ENCODE measurements around the gene TUBB3.
"Not testable (repeated sequence)": the region's sequence is repeated elsewhere in the genome, so short reads cannot be mapped to it uniquely, and the experiment has no call there.

Gene TUBB3

GRCh38 chr16:89922884-89923639 lies at the start of gene TUBB3:
Gene TUBB3, plus strand, starts transcription at chr16:89923342. Its CDS starts 60 bp downstream, at chr16:89923402.
- DNase-seq (ENCODE audit: low spot score): peak; percentile 72
- FAIRE-seq: no peak

- DNase-seq (ENCODE audit: low spot score): peak; percentile 82
- no peak for FAIRE-seq
Observed at GRCh38 chr16:89873972-89874689, 49.0 kb upstream of the TUBB3 start.

GRCh38 chr16:89879123-89879522 lies 44.0 kb upstream of the TUBB3 start:
- DNase-seq (ENCODE audit: low spot score); FAIRE-seq: not testable (repeated sequence)

- DNase-seq (ENCODE audit: low spot score): no peak
- FAIRE-seq: no peak
Observed at GRCh38 chr16:89880477-89881367, 42.4 kb upstream of the TUBB3 start.

GRCh38 chr16:89881368-89881730 lies 41.8 kb upstream of the TUBB3 start:
- DNase-seq (ENCODE audit: low spot score) (no peak), FAIRE-seq (no peak)

- DNase-seq (ENCODE audit: low spot score): no peak
- no peak for FAIRE-seq
Observed at GRCh38 chr16:89883346-89884040, 39.6 kb upstream of the TUBB3 start.

GRCh38 chr16:89884041-89884421 lies 39.1 kb upstream of the TUBB3 start:
- DNase-seq (ENCODE audit: low spot score) (no peak), FAIRE-seq (no peak)

- FAIRE-seq: no peak
- DNase-seq (ENCODE audit: low spot score): no peak
Observed at GRCh38 chr16:89887243-89887642, 35.9 kb upstream of the TUBB3 start.

- DNase-seq (ENCODE audit: low spot score): no peak
- no peak for FAIRE-seq
Observed at GRCh38 chr16:89890200-89890599, 32.9 kb upstream of the TUBB3 start.

GRCh38 chr16:89890886-89891657 lies 32.1 kb upstream of the TUBB3 start:
- DNase-seq (ENCODE audit: low spot score): no peak
- no peak for FAIRE-seq

GRCh38 chr16:89892055-89892630 lies 31.0 kb upstream of the TUBB3 start:
- no peak for FAIRE-seq
- no peak for DNase-seq (ENCODE audit: low spot score)

GRCh38 chr16:89892635-89893034 lies 30.5 kb upstream of the TUBB3 start:
- no peak for FAIRE-seq
- DNase-seq (ENCODE audit: low spot score): no peak

- FAIRE-seq (no peak), DNase-seq (ENCODE audit: low spot score) (no peak)
Observed at GRCh38 chr16:89893642-89894548, 29.2 kb upstream of the TUBB3 start.

- no peak for FAIRE-seq
- DNase-seq (ENCODE audit: low spot score): no peak
Observed at GRCh38 chr16:89895482-89896250, 27.5 kb upstream of the TUBB3 start.

- no peak for FAIRE-seq
- DNase-seq (ENCODE audit: low spot score): no peak
Observed at GRCh38 chr16:89897204-89897603, 25.9 kb upstream of the TUBB3 start.

GRCh38 chr16:89898201-89898967 lies 24.8 kb upstream of the TUBB3 start:
- FAIRE-seq: no peak
- no peak for DNase-seq (ENCODE audit: low spot score)

- FAIRE-seq: no peak
- DNase-seq (ENCODE audit: low spot score): no peak
Observed at GRCh38 chr16:89899879-89900481, 23.2 kb upstream of the TUBB3 start.

Data from RCC 7860 (cell line).